ENCODE results near the gene IGFBP3. TPM values are rescaled to one million over a fixed set of nuclear protein-coding genes. Genes with fewer than 3 reads are reported as not detected.

IGFBP3 gene
- total and polyA plus RNA-seq, 2 of the 13 experiments (the other 11 are each of a cell fraction or from before 2014, with no cell fraction given), result 57.5 TPM; not detected in 1

GRCh38 chr7:45890902-45891461 is 30.1 kb downstream of the IGFBP3 start (continued):
- TF ChIP-seq ARID4A (CRISPR knock-in tag; IDR thresholded peaks at IDR 0.05; ENCODE audit: borderline replicate concordance), result no peak
- TF ChIP-seq BATF2 (CRISPR knock-in tag; IDR thresholded peaks at IDR 0.05), result peak; percentile 5; the same call in 1 of the 2 replicates
- no peak for TF ChIP-seq USF2 (IDR thresholded peaks at IDR 0.05; ENCODE audit: low read depth, low read length)
- TF ChIP-seq USF2 (CRISPR knock-in tag; IDR thresholded peaks at IDR 0.05; ENCODE audit: borderline replicate concordance), result no peak
- peak; percentile 5; the same call in 1 of the 2 replicates for TF ChIP-seq GABPB1 (CRISPR knock-in tag; IDR thresholded peaks at IDR 0.05)
- TF ChIP-seq MTA3 (CRISPR knock-in tag; IDR thresholded peaks at IDR 0.05), result no peak
- no peak for TF ChIP-seq GMEB2 (CRISPR knock-in tag; IDR thresholded peaks at IDR 0.05; ENCODE audit: low read depth)
- no peak for TF ChIP-seq ZHX2 (IDR thresholded peaks at IDR 0.05; ENCODE audit: low read depth)
- 0 out of 2 replicates have a peak, but pooled peaks have one; percentile 49 for TF ChIP-seq ZHX2 (CRISPR knock-in tag; IDR thresholded peaks at IDR 0.05; ENCODE audit: borderline replicate concordance)
- TF ChIP-seq ZNF431 (CRISPR knock-in tag; IDR thresholded peaks at IDR 0.05; ENCODE audit: borderline replicate concordance, low read depth), result 0 out of 2 replicates have a peak, but pooled peaks have one; percentile 3
- no peak; the same call in 1 of the 2 replicates for TF ChIP-seq ZFP37 (CRISPR knock-in tag; IDR thresholded peaks at IDR 0.05; ENCODE audit: borderline replicate concordance)
- no peak for TF ChIP-seq IKZF4 (CRISPR knock-in tag; IDR thresholded peaks at IDR 0.05; ENCODE audit: borderline replicate concordance, low read depth, not compliant biosample characterization)
- TF ChIP-seq ZSCAN20 (CRISPR knock-in tag; IDR thresholded peaks at IDR 0.05; ENCODE audit: borderline replicate concordance), result no peak

Data from HepG2 (cell line).